CD14-positive monocyte (primary cell): ENCODE data around the gene SLC25A40. TPM values are rescaled to one million over a fixed set of nuclear protein-coding genes. Genes with fewer than 3 reads are reported as not detected.
"Not testable (repeated sequence)": the region's sequence is repeated elsewhere in the genome, so short reads cannot be mapped to it uniquely, and the experiment has no call there.

Experiments
- DNase-seq, 3 donors: peaks; one replicate each; pipeline ENCODE4 v3.0.0-alpha.2; 2011 to 2022
- H2AFZ ChIP-seq: 2 replicates; pipeline ENCODE4 v1.6.0; 2012; ENCODE audit warnings: mild to moderate bottlenecking, low read depth, low read length, inconsistent platforms; ENCODE audit not compliant: insufficient read depth, poor library complexity, severe bottlenecking
- H3K27ac ChIP-seq, 2 donors: 1 replicate in 1 of 2; 2 replicates in 1 of 2; pipeline ENCODE4 v1.5.1; 2012 to 2013; ENCODE audit warnings: low read length in 2 of 2, control low read depth in 1 of 2, inconsistent platforms in 1 of 2, low read depth in 1 of 2, mild to moderate bottlenecking in 1 of 2
- H3K27me3 ChIP-seq, 2 donors: one replicate each; pipeline versions ENCODE4 v1.6.0 to v1.6.1; 2011 to 2013; ENCODE audit warnings: low read length in 2 of 2; ENCODE audit not compliant: control insufficient read depth in 2 of 2, insufficient read depth in 2 of 2
- H3K36me3 ChIP-seq, 2 donors: replicated peaks in 1 of 2; 1 replicate in 1 of 2; 2 replicates in 1 of 2; pipeline versions ENCODE4 v1.5.1 to v1.6.1; 2012 to 2013; ENCODE audit warnings: low read length in 2 of 2, control low read depth in 1 of 2, inconsistent platforms in 1 of 2, mild to moderate bottlenecking in 1 of 2; ENCODE audit not compliant: insufficient read depth in 2 of 2, control insufficient read depth in 1 of 2
- H3K4me1 ChIP-seq, 2 donors: 1 replicate in 1 of 2; 2 replicates in 1 of 2; pipeline versions ENCODE4 v1.5.1 to v1.6.1; 2012 to 2013; ENCODE audit warnings: low read length in 2 of 2, control low read depth in 1 of 2, inconsistent platforms in 1 of 2, mild to moderate bottlenecking in 1 of 2, moderate library complexity in 1 of 2; ENCODE audit not compliant: insufficient read depth in 2 of 2, control insufficient read depth in 1 of 2
- H3K4me2 ChIP-seq: replicated peaks from 2 replicates; pipeline ENCODE3; 2012; ENCODE audit warnings: low read length, moderate library complexity, mild to moderate bottlenecking; ENCODE audit not compliant: poor library complexity, severe bottlenecking; ENCODE audit errors: extremely low read depth
- H3K4me3 ChIP-seq, 3 experiments: fragments of 200-600 bp in 1 of 3; sonication (generic) in 1 of 3; replicated peaks in 1 of 3; 1 replicate in 2 of 3; 2 replicates in 1 of 3; pipeline ENCODE4 v1.5.1; 2011 to 2013; ENCODE audit warnings: low read length in 3 of 3, mild to moderate bottlenecking in 3 of 3, control low read depth in 2 of 3, low read depth in 2 of 3, inconsistent platforms in 1 of 3, moderate library complexity in 1 of 3
- H3K79me2 ChIP-seq: 2 replicates; pipeline ENCODE4 v1.6.0; 2012; ENCODE audit warnings: mild to moderate bottlenecking, control low read depth, inconsistent platforms, low read length, moderate library complexity; ENCODE audit not compliant: insufficient read depth
- H3K9ac ChIP-seq: 2 replicates; pipeline ENCODE4 v1.6.0; 2017; ENCODE audit warnings: low read length, mild to moderate bottlenecking; ENCODE audit not compliant: insufficient read depth, poor library complexity, severe bottlenecking
- H3K9me3 ChIP-seq, 2 donors: replicated peaks in 1 of 2; 1 replicate in 1 of 2; 2 replicates in 1 of 2; pipeline versions ENCODE4 v1.5.1 to v1.6.1; 2012 to 2013; ENCODE audit warnings: low read length in 2 of 2, control low read depth in 1 of 2; ENCODE audit not compliant: control insufficient read depth in 1 of 2, insufficient read depth in 1 of 2
- H4K20me1 ChIP-seq: 2 replicates; pipeline ENCODE4 v1.6.0; 2012; ENCODE audit warnings: mild to moderate bottlenecking, low read length, control low read depth, moderate library complexity; ENCODE audit not compliant: insufficient read depth
- H3K27ac Mint-ChIP-seq, 7 donors: one replicate each; pipeline ENCODE4 v1.8.0; 2020; ENCODE audit warnings: mild to moderate bottlenecking in 7 of 7, mixed read lengths in 7 of 7, moderate library complexity in 6 of 7, inconsistent platforms in 2 of 7
- H3K27me3 Mint-ChIP-seq, 3 donors: one replicate each; pipeline ENCODE4 v1.8.0; 2021 to 2022; ENCODE audit warnings: low read depth in 3 of 3, mild to moderate bottlenecking in 3 of 3, mixed read lengths in 3 of 3, moderate library complexity in 3 of 3, inconsistent platforms in 1 of 3
- H3K36me3 Mint-ChIP-seq, 2 donors: one replicate each; pipeline ENCODE4 v1.8.0; 2020; ENCODE audit warnings: mixed read lengths in 2 of 2, inconsistent platforms in 1 of 2, mild to moderate bottlenecking in 1 of 2
- H3K4me1 Mint-ChIP-seq: one replicate; pipeline ENCODE4 v1.8.0; 2020; ENCODE audit warnings: mild to moderate bottlenecking, mixed read lengths
- H3K4me3 Mint-ChIP-seq, 2 donors: one replicate each; pipeline ENCODE4 v1.8.0; 2020; ENCODE audit warnings: mild to moderate bottlenecking in 2 of 2, mixed read lengths in 2 of 2, moderate library complexity in 1 of 2
- H3K9me3 Mint-ChIP-seq, 7 donors: one replicate each; pipeline ENCODE4 v1.8.0; 2020 to 2022; ENCODE audit warnings: mixed read lengths in 7 of 7, mild to moderate bottlenecking in 6 of 7, moderate library complexity in 6 of 7, inconsistent platforms in 2 of 7
- CTCF ChIP-seq: fragments of 200-600 bp; IDR thresholded peaks from one replicate; pipeline ENCODE4 v1.8.0; 2022; ENCODE audit warnings: antibody characterized with exemption, mild to moderate bottlenecking
- WGBS: methylation state at CpG from one replicate; pipeline ENCODE4 v1.1.5; 2013; ENCODE audit warnings: missing lambda C conversion rate; ENCODE audit not compliant: insufficient coverage; 5-methylcytosine and 5-hydroxymethylcytosine counted together
- intact Hi-C, 2 donors: fragments of 100-400 bp; cut with micrococcal nuclease; formaldehyde crosslinking; loops; one replicate each; pipeline versions ENCODE4 v1.15.0 to v1.15.1; 2023
- polyA plus RNA-seq, 3 donors: library from polyadenylated mRNA; depleted of rRNA in 1 of 3; unstranded in 2 of 3; stranded (reverse) in 1 of 3; fragments of 300-500 nt in 2 of 3; fragments of >200 nt in 1 of 3; fragmentation: Illumina TruSeq in 2 of 3; gene quantifications; 1 replicate in 2 of 3; 2 replicates in 1 of 3; pipeline ENCODE4 v1.2.3, GENCODE V29; 2012 to 2021

Gene SLC25A40
- polyA plus RNA-seq, 3 donors: 23.5 to 36.3 (median 26.2) TPM

GRCh38 chr7:87907136-87907906 lies 31.2 kb upstream of the SLC25A40 start:
- H3K4me1 ChIP-seq, intact Hi-C loops, H3K27me3 ChIP-seq, DNase-seq, H3K9me3 Mint-ChIP-seq, H3K9me3 ChIP-seq, H3K4me1 Mint-ChIP-seq, H3K79me2 ChIP-seq, H3K27ac Mint-ChIP-seq, H3K27ac ChIP-seq, H2AFZ ChIP-seq, H3K4me3 ChIP-seq, H3K4me2 ChIP-seq, H3K9ac ChIP-seq, H4K20me1 ChIP-seq, H3K27me3 Mint-ChIP-seq, H3K4me3 Mint-ChIP-seq: not testable (repeated sequence)
- peaks cover 38 to 54% of the 10 kb centered on the region in 2 donors for H3K36me3 Mint-ChIP-seq
- peaks cover 20 to 54% of the 10 kb centered on the region in 2 donors for H3K36me3 ChIP-seq
- WGBS: no CpG with 5 or more reads among the region's 3 CpGs

- no peak overlapping the region for H3K4me3 ChIP-seq
- H3K4me1 Mint-ChIP-seq: no peaks in the 10 kb centered on the region
- no peak overlapping the region for H3K27ac Mint-ChIP-seq
- DNase-seq: no peak
- no peak overlapping the region for H2AFZ ChIP-seq
- H4K20me1 ChIP-seq: no peaks in the 10 kb centered on the region
- H3K27ac ChIP-seq: no peak overlapping the region
- H3K27me3 ChIP-seq: no peaks in the 10 kb centered on the region
- TF ChIP-seq CTCF: no peak
- no peaks in the 10 kb centered on the region for H3K4me1 ChIP-seq
- H3K4me3 Mint-ChIP-seq: no peak overlapping the region
- peaks cover 0 to 1% (median 0%) of the 10 kb centered on the region in 3 donors for H3K27me3 Mint-ChIP-seq
- no CpG with 5 or more reads among the region's 2 CpGs for WGBS
- no peak overlapping the region for H3K9ac ChIP-seq
- H3K9me3 ChIP-seq: no peaks in the 10 kb centered on the region
- H3K36me3 ChIP-seq: peaks cover 52 to 96% of the 10 kb centered on the region in 2 donors
- H3K79me2 ChIP-seq: peaks cover 11% of the 10 kb centered on the region
- no peak overlapping the region for H3K4me2 ChIP-seq
- intact Hi-C loops: no loop called here
- H3K9me3 Mint-ChIP-seq: no peaks in the 10 kb centered on the region
- H3K36me3 Mint-ChIP-seq: peaks cover 73 to 84% of the 10 kb centered on the region in 2 donors
Observed at GRCh38 chr7:87899255-87899654, 23.1 kb upstream of the SLC25A40 start.
